ENCODE measurements around the gene BDKRB2. TPM values are rescaled to one million over a fixed set of nuclear protein-coding genes. Genes with fewer than 3 reads are reported as not detected.

BDKRB2 gene
- total and polyA plus RNA-seq, 2 experiments from 2014 or later = 0.14 to 0.21 TPM

- H3K4me3 Mint-ChIP-seq = no peak overlapping the region
- no peak for ATAC-seq
Observed at GRCh38 chr14:96237641-96238040, 33.0 kb downstream of the BDKRB2 start.

More at GRCh38 chr14:96237641-96238040, 33.0 kb downstream of the BDKRB2 start:
- no peaks in the 10 kb centered on the region for H3F3A ChIP-seq (replicated peaks; ENCODE audit: low read depth)
- Mint-ChIP-seq H3K4me1 (peaks cover 22% of the 10 kb centered on the region), H3K36me3 (ENCODE audit: low read depth) (no peaks in the 10 kb centered on the region; the same call in 2 of the 3 replicates), H3K9me3 (peaks cover 15% of the 10 kb centered on the region), H3K27ac (no peak overlapping the region), H3K27me3 (ENCODE audit: insufficient read depth, low read depth, poor library complexity) (peaks cover 5% of the 10 kb centered on the region)
- TF ChIP-seq STAT1 (IDR thresholded peaks at IDR 0.05; ENCODE audit: unreplicated experiment) (no peak), NANOG (IDR thresholded peaks at IDR 0.05; ENCODE audit: borderline replicate concordance) (no peak), JUNB (IDR thresholded peaks at IDR 0.05; ENCODE audit: unreplicated experiment) (no peak), ZNF462 (CRISPR knock-in tag; IDR thresholded peaks at IDR 0.05) (no peak), REST (IDR thresholded peaks at IDR 0.05; ENCODE audit: unreplicated experiment) (no peak), POLR2AphosphoS5 (IDR thresholded peaks at IDR 0.05; ENCODE audit: low read depth) (no peak), ZNF331 (CRISPR knock-in tag; IDR thresholded peaks at IDR 0.05; ENCODE audit: low read depth) (no peak), EZH2phosphoT487 (IDR thresholded peaks at IDR 0.05; ENCODE audit: unreplicated experiment) (no peak), ZNF114 (CRISPR knock-in tag; IDR thresholded peaks at IDR 0.05) (no peak), CTCF (conservative IDR thresholded peaks at IDR 0.05; ENCODE audit: low read depth in 2 of 2) (no peak)
- no peaks in the 10 kb centered on the region for H3K36me3 ChIP-seq (ENCODE audit: insufficient read depth)
- peaks cover 5% of the 10 kb centered on the region; the same call in 1 of the 2 replicates for H3K9me2 ChIP-seq (ENCODE audit: insufficient read depth)
- H3K4me2 ChIP-seq = no peak overlapping the region
- no peaks in the 10 kb centered on the region for H4K20me1 ChIP-seq (replicated peaks; ENCODE audit: insufficient read depth)
- DNase-seq (ENCODE audit: low spot score) = no peak
- H3K4me1 ChIP-seq (ENCODE audit: insufficient read depth) = peaks cover 12% of the 10 kb centered on the region; the same call in 1 of the 2 replicates
- no peak overlapping the region for H2AFZ ChIP-seq
- no peaks in the 10 kb centered on the region for H3K79me2 ChIP-seq (replicated peaks; ENCODE audit: insufficient read depth)
- no peak overlapping the region for H3K4me3 ChIP-seq
- H3K27ac ChIP-seq (ENCODE audit: low read depth) = no peak overlapping the region
- no peaks in the 10 kb centered on the region for H3K27me3 ChIP-seq (ENCODE audit: insufficient read depth)

All from GM23338 (cell line).